Tibial artery (tissue), 4 donors: ENCODE data around the gene OSBPL1A.

Experiments used
- DNase-seq, 2 donors: peaks; one replicate each; pipeline ENCODE4 v3.0.0-alpha.2; 2019
- H3K27ac ChIP-seq, 2 donors: fragments of 200-600 bp; sonication (generic) in 1 of 2; 1 replicate in 1 of 2; 2 replicates in 1 of 2; pipeline ENCODE4 v1.5.1; 2018 to 2019; ENCODE audit warnings: mild to moderate bottlenecking in 1 of 2
- H3K27me3 ChIP-seq, 2 donors: fragments of 200-600 bp; sonication (generic) in 1 of 2; one replicate each; pipeline versions ENCODE4 v1.5.1 to v1.6.0; 2016 to 2019
- H3K36me3 ChIP-seq, 3 donors: fragments of 200-600 bp; sonication (generic) in 2 of 3; one replicate each; pipeline ENCODE4 v1.5.1; 2016 to 2019; ENCODE audit warnings: mild to moderate bottlenecking in 2 of 3
- H3K4me1 ChIP-seq, 4 donors: fragments of 200-600 bp; sonication (generic) in 2 of 4; 1 replicate in 3 of 4; 2 replicates in 1 of 4; pipeline ENCODE4 v1.5.1; 2016 to 2019
- H3K4me3 ChIP-seq, 2 donors: fragments of 200-600 bp; sonication (generic) in 1 of 2; 1 replicate in 1 of 2; 2 replicates in 1 of 2; pipeline ENCODE4 v1.5.1; 2018 to 2019; ENCODE audit warnings: mild to moderate bottlenecking in 2 of 2
- H3K9me3 ChIP-seq, 3 donors: fragments of 200-600 bp; sonication (generic) in 1 of 3; one replicate each; pipeline ENCODE4 v1.5.1; 2016 to 2019
- CTCF ChIP-seq, 2 experiments: fragments of 200-600 bp in 1 of 2; fragments of 450-650 bp in 1 of 2; IDR thresholded peaks; one replicate each; pipeline ENCODE4 v1.5.1; 2017 to 2019; ENCODE audit warnings: antibody characterized with exemption in 2 of 2, mild to moderate bottlenecking in 1 of 2, moderate library complexity in 1 of 2
- intact Hi-C: fragments of 100-400 bp; cut with DNase I; formaldehyde crosslinking; loops from one replicate; pipeline ENCODE4 v1.15.0; 2023; ENCODE audit warnings: low total_unique reads

OSBPL1A gene

DNA sequence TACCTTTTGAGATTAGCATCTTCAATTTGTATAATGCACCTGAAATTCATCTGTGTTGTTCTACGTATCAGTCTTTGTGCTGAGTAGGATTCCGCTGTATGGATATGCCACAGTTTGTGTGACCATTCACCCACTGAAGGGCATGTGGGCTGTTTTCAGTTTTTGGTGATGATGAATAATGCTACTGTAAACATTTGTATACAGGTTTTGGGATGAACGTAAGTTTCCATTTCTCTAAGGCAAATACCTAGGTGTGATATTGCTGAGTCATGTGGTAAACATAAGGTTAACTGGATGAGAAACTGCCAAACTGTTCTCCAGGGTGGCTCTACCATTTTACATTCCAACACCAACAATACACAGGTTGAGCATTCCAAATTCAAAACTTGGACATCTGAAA lies 223.6 kb downstream of the OSBPL1A start:
- no peaks in the 10 kb centered on the region for H3K9me3 ChIP-seq
- H3K4me1 ChIP-seq: peaks cover 0 to 4% (median 0%) of the 10 kb centered on the region in 4 donors
- DNase-seq: no peak
- no peak overlapping the region for H3K27ac ChIP-seq
- intact Hi-C loops: loop anchor here (10.0 kb wide), 1 partner anchor 311 kb away; no protein-coding TSS in a partner anchor
- no peak for TF ChIP-seq CTCF (IDR thresholded peaks at IDR 0.05)
- no peaks in the 10 kb centered on the region for H3K27me3 ChIP-seq
- H3K36me3 ChIP-seq: peaks cover 3 to 54% (median 26%) of the 10 kb centered on the region in 3 donors
- H3K4me3 ChIP-seq: no peak overlapping the region

GRCh38 chr18:24170360-24170759 lies 227.3 kb downstream of the OSBPL1A start:
- H3K4me1 ChIP-seq: no peaks in the 10 kb centered on the region

DNA sequence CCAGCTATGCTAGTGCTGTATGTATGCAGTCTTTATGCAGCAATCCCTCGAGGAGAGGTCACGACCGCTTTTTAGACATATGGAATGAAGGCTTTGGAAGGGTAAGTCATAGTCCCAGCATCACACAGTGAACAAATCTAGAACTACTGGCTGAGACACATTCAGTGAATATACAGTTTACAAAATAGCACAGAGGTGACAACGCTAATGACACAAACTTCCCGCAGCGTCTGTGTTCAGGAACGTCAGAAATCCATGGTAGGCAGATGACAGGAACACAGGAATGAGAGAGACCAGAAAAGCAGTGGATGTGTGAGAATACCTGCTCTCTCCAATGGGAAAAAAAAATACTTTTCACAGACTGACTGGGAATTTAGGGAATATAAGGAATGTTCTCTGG lies 229.1 kb downstream of the OSBPL1A start:
- Histone ChIP-seq H3K27ac (no peak overlapping the region), H3K27me3 (no peaks in the 10 kb centered on the region), H3K36me3 (peaks cover 52 to 89% (median 55%) of the 10 kb centered on the region in 3 donors), H3K4me3 (no peak overlapping the region), H3K9me3 (no peaks in the 10 kb centered on the region), H3K4me1 (no peaks in the 10 kb centered on the region)
- TF ChIP-seq CTCF (IDR thresholded peaks at IDR 0.05): no peak
- DNase-seq: no peak
- intact Hi-C loops: no loop called here

More at GRCh38 chr18:24170360-24170759, 227.3 kb downstream of the OSBPL1A start:
- intact Hi-C loops: loop anchor here (10.0 kb wide), 1 partner anchor 314 kb away; no protein-coding TSS in a partner anchor
- DNase-seq: no peak
- H3K27me3 ChIP-seq: no peaks in the 10 kb centered on the region
- no peaks in the 10 kb centered on the region for H3K9me3 ChIP-seq
- H3K27ac ChIP-seq: no peak overlapping the region
- no peak overlapping the region for H3K4me3 ChIP-seq
- peaks cover 38 to 77% (median 42%) of the 10 kb centered on the region in 3 donors for H3K36me3 ChIP-seq
- no peak for TF ChIP-seq CTCF (IDR thresholded peaks at IDR 0.05)

GRCh38 chr18:24161304-24161703 lies 236.3 kb downstream of the OSBPL1A start:
- DNase-seq: no peak
- H3K4me3 ChIP-seq: no peak overlapping the region
- H3K9me3 ChIP-seq: no peaks in the 10 kb centered on the region
- no peaks in the 10 kb centered on the region for H3K27me3 ChIP-seq
- H3K4me1 ChIP-seq: no peaks in the 10 kb centered on the region
- peaks cover 64 to 89% (median 75%) of the 10 kb centered on the region in 3 donors for H3K36me3 ChIP-seq
- no peak overlapping the region for H3K27ac ChIP-seq
- TF ChIP-seq CTCF (IDR thresholded peaks at IDR 0.05): no peak
- intact Hi-C loops: no loop called here

GRCh38 chr18:24160086-24160485 lies 237.5 kb downstream of the OSBPL1A start:
- no peaks in the 10 kb centered on the region for H3K27me3 ChIP-seq
- DNase-seq: no peak
- no peak for TF ChIP-seq CTCF (IDR thresholded peaks at IDR 0.05)
- no peaks in the 10 kb centered on the region for H3K9me3 ChIP-seq
- H3K4me1 ChIP-seq: no peaks in the 10 kb centered on the region
- H3K36me3 ChIP-seq: peaks cover 56 to 86% (median 69%) of the 10 kb centered on the region in 3 donors
- intact Hi-C loops: no loop called here
- no peak overlapping the region for H3K4me3 ChIP-seq
- no peak overlapping the region for H3K27ac ChIP-seq

DNA sequence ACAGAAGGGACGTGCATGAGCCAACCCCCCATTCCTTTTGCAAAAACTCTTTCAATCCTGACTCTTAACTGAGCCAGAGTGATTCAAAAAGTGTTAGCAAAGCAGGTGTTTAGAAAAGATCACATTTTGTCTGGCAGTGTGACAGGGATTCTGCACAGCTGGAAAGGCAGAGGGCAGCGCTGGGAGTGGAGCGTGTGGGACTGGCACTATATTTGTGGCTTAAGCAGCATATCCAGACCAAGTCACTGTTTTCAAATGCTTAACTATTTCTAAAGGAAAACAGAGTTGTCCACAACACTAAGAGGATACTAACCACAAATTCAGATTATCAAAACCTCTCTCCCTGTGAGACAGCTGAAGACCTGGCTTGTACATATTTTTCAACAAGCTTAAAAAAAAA lies 239.8 kb downstream of the OSBPL1A start:
- H3K27ac ChIP-seq: no peak overlapping the region
- H3K4me1 ChIP-seq: no peaks in the 10 kb centered on the region
- intact Hi-C loops: no loop called here
- DNase-seq: no peak
- no peak for TF ChIP-seq CTCF (IDR thresholded peaks at IDR 0.05)
- H3K36me3 ChIP-seq: peaks cover 36 to 65% (median 55%) of the 10 kb centered on the region in 3 donors
- no peaks in the 10 kb centered on the region for H3K9me3 ChIP-seq
- H3K4me3 ChIP-seq: no peak overlapping the region
- no peaks in the 10 kb centered on the region for H3K27me3 ChIP-seq
